Ovary (tissue), 9 donors: Measurements from ENCODE around the gene MSI2. TPM values are rescaled to one million over a fixed set of nuclear protein-coding genes. Genes with fewer than 3 reads are reported as not detected.

Experiments
- DNase-seq, 5 donors: peaks; one replicate each; pipeline ENCODE4 v3.0.0-alpha.2; 2019 to 2020
- H3K27ac ChIP-seq, 2 donors: fragments of 200-600 bp; one replicate each; pipeline versions ENCODE4 v1.5.1 to v1.8.0; 2019 to 2022
- H3K27me3 ChIP-seq: fragments of 200-600 bp; one replicate; pipeline ENCODE4 v1.8.0; 2022
- H3K36me3 ChIP-seq: fragments of 200-600 bp; sonication (generic); one replicate; pipeline ENCODE4 v1.5.1; 2019
- H3K4me1 ChIP-seq: one replicate; pipeline ENCODE4 v1.8.1; 2013; ENCODE audit warnings: mild to moderate bottlenecking, moderate library complexity; ENCODE audit not compliant: insufficient read depth
- H3K4me3 ChIP-seq: fragments of 200-600 bp; sonication (generic); one replicate; pipeline ENCODE4 v1.5.1; 2017
- H3K9me3 ChIP-seq, 2 donors: fragments of 200-600 bp in 1 of 2; sonication (generic) in 1 of 2; one replicate each; pipeline versions ENCODE4 v1.5.1 to v1.8.1; 2013 to 2019; ENCODE audit warnings: mild to moderate bottlenecking in 1 of 2, moderate library complexity in 1 of 2
- CTCF ChIP-seq, 3 donors: fragments of 450-650 bp in 2 of 3; fragments of 200-600 bp in 1 of 3; IDR thresholded peaks; one replicate each; pipeline versions ENCODE4 v1.5.1 to v1.8.0; 2016 to 2022; ENCODE audit warnings: antibody characterized with exemption in 3 of 3, mild to moderate bottlenecking in 1 of 3
- EP300 ChIP-seq: sonication (generic); formaldehyde crosslinking; IDR thresholded peaks from one replicate; pipeline ENCODE4 v1.6.1; 2017; ENCODE audit warnings: antibody characterized with exemption
- POLR2A ChIP-seq: fragments of 450-650 bp; IDR thresholded peaks from one replicate; pipeline ENCODE4 v1.6.1; 2017; ENCODE audit warnings: antibody characterized with exemption, mild to moderate bottlenecking, moderate library complexity
- WGBS, 3 donors: extraction: QIAGEN DNeasy Blood & Tissue Kit in 1 of 3; methylation state at CpG; one replicate each; pipeline versions ENCODE4 v1.1.5 to v1.1.7; 2013 to 2017; 5-methylcytosine and 5-hydroxymethylcytosine counted together
- intact Hi-C, 4 donors: fragments of 100-400 bp; cut with DNase I; formaldehyde crosslinking; loops; one replicate each; pipeline versions ENCODE4 v1.11.0 to v1.15.1; 2022 to 2023
- polyA plus RNA-seq, 2 donors: library from polyadenylated mRNA; stranded (reverse); fragments of 200-250 nt in 1 of 2; fragments of 350-450 nt in 1 of 2; fragmentation: Illumina TruSeq in 1 of 2; extraction: RNeasy Lipid Tissue Mini Kit (QIAGEN cat#74804) in 1 of 2; gene quantifications; one replicate each; pipeline ENCODE4 v1.2.3, GENCODE V29; 2013 to 2014
- total RNA-seq, 7 donors: library from RNA; depleted of rRNA in 2 of 7; stranded (reverse); fragments of >200 nt in 2 of 7; fragmentation: NEBNext Ultra II Directional in 3 of 7; extraction: Animal tissue kit (Norgen Biotek cat#: 25700) in 3 of 7; gene quantifications; one replicate each; pipeline versions ENCODE4 v1.1.0 to v1.2.4, GENCODE V29; 2016 to 2023
- donor health status: DM: no; HTN: no; CAD: no; lungs with moderate emphysema.
- donor health status: DM: no; HTN: no; CAD: no.
- donor health status: Bipolar disorder and iron deficiency.
- donor health status: DM: yes; HTN: yes; CAD: no.
- donor health status: DM: no; HTN: no; CAD: no.
- donor health status: DM: yes; HTN: yes; CAD: no.

MSI2 gene
- total and polyA plus RNA-seq, 9 donors, result 43.1 to 199 (median 120) TPM

- intact Hi-C loops, result no loop called here
- 92 to 94% (median 94%) methylated on average over 6 of the region's 6 CpGs for WGBS, 3 donors
- no peaks in the 10 kb centered on the region for H3K36me3 ChIP-seq
- H3K4me1 ChIP-seq, result peaks cover 17% of the 10 kb centered on the region
- TF ChIP-seq POLR2A, result no peak
- TF ChIP-seq CTCF (IDR thresholded peaks at IDR 0.05), result no peak
- no peak for TF ChIP-seq EP300
- H3K9me3 ChIP-seq, result no peaks in the 10 kb centered on the region
- H3K27me3 ChIP-seq, result no peaks in the 10 kb centered on the region
- no peak for DNase-seq
- H3K27ac ChIP-seq, result no peak overlapping the region
- no peak overlapping the region for H3K4me3 ChIP-seq
Measured at GRCh38 chr17:57404795-57405490, 148.6 kb downstream of the MSI2 start.

DNA sequence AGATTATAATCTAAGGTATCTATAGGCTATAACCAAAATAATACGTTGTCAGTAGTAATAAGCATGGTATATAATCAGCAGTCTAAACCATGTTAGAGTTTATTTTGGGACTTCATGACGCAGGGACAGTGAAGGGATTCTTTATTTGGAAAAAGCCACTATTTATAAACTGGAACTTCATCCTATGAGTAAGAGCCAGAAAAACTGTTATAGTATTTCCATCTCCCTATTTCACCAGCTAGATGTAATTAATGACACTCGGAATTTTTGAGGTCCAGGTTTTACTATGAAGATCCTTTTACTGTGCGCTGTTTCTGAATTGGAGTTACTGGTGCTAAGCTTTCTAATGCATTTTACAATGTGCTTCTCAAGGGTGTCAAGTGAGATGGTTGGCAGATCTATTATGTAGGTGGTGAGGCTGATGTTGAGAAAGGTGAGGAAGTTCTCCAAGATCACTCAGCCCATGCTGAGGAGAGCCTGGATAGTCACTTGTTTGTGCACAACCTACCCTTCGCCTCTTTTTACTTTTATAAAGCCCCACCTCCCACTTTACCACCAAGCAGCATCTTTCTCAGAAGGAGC, 149.3 kb downstream of the MSI2 start:
- H3K4me3 ChIP-seq, result no peak overlapping the region
- no peaks in the 10 kb centered on the region for H3K36me3 ChIP-seq
- H3K4me1 ChIP-seq, result peaks cover 17% of the 10 kb centered on the region
- intact Hi-C loops, result no loop called here
- 81 to 85% (median 84%) methylated on average over 5 of the region's 5 CpGs for WGBS, 3 donors
- DNase-seq, result no peak
- H3K27ac ChIP-seq, result peak overlapping the region in 1 of 2 donors; percentile 66
- no peaks in the 10 kb centered on the region for H3K27me3 ChIP-seq
- no peaks in the 10 kb centered on the region for H3K9me3 ChIP-seq
- no peak for TF ChIP-seq CTCF (IDR thresholded peaks at IDR 0.05)
- no peak for TF ChIP-seq POLR2A

- no peaks in the 10 kb centered on the region for H3K9me3 ChIP-seq
- TF ChIP-seq CTCF (IDR thresholded peaks at IDR 0.05) (no peak), POLR2A (no peak), EP300 (no peak)
- H3K36me3 ChIP-seq, result no peaks in the 10 kb centered on the region
- peaks cover 17% of the 10 kb centered on the region for H3K4me1 ChIP-seq
- no peaks in the 10 kb centered on the region for H3K27me3 ChIP-seq
- intact Hi-C loops, result no loop called here
- peak overlapping the region; percentile 53 to 66 for H3K27ac ChIP-seq
- no peak overlapping the region for H3K4me3 ChIP-seq
- peak in 4 of 5 donors; percentile 45 to 63 (median 52) for DNase-seq
- 21 to 30% (median 22%) methylated on average over 25 of the region's 25 CpGs for WGBS, 3 donors
Measured at GRCh38 chr17:57406131-57406980, 150.0 kb downstream of the MSI2 start.

DNA sequence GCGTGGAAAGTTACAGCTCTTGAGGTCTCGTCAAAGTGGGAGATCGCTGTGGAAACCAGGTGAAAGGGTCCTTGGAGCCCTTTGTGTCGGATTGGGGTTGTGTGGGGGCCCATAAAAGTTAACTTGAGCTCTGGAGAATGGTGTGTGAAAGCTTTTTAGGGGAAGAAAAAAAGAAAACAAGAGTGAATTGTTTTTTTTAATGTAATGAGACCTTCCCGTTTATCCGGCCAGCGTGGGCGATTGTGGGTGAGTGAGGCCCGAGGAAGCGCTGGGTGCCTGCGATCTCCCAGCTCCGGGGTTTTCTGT, 150.6 kb downstream of the MSI2 start:
- Histone ChIP-seq H3K4me3 (no peak overlapping the region), H3K9me3 (no peaks in the 10 kb centered on the region), H3K27ac (peak overlapping the region; percentile 53 to 66), H3K4me1 (peaks cover 17% of the 10 kb centered on the region), H3K36me3 (no peaks in the 10 kb centered on the region), H3K27me3 (no peaks in the 10 kb centered on the region)
- no peak for TF ChIP-seq EP300
- TF ChIP-seq CTCF (IDR thresholded peaks at IDR 0.05), result no peak
- TF ChIP-seq POLR2A, result no peak
- intact Hi-C loops, result no loop called here
- no peak for DNase-seq
- 47 to 67% (median 58%) methylated on average over 12 of the region's 12 CpGs for WGBS, 3 donors
